Adipocyte (in vitro differentiated cells): ENCODE results near the gene VIT.

Experiments
- DNase-seq: peaks from one replicate; pipeline ENCODE4 v3.0.0-alpha.2; 2015; ENCODE audit warnings: low read depth
- H3K27me3 ChIP-seq: replicated peaks from 2 replicates; pipeline ENCODE4 v1.7.0; 2013; ENCODE audit warnings: mild to moderate bottlenecking, low read length, moderate library complexity; ENCODE audit not compliant: control insufficient read depth, insufficient read depth
- H3K36me3 ChIP-seq: 2 replicates; pipeline ENCODE4 v1.7.0; 2013; ENCODE audit warnings: low read length, mild to moderate bottlenecking, moderate library complexity; ENCODE audit not compliant: control insufficient read depth, insufficient read depth, severe bottlenecking
- H3K4me1 ChIP-seq: 2 replicates; pipeline ENCODE4 v1.7.0; 2013; ENCODE audit warnings: mild to moderate bottlenecking, low read length, moderate library complexity; ENCODE audit not compliant: control insufficient read depth, insufficient read depth
- H3K4me3 ChIP-seq: 2 replicates; pipeline ENCODE4 v1.7.0; 2013; ENCODE audit warnings: mild to moderate bottlenecking, low read length, moderate library complexity
- H3K9ac ChIP-seq: 2 replicates; pipeline ENCODE4 v1.7.0; 2013; ENCODE audit warnings: mild to moderate bottlenecking, low read length, moderate library complexity
- H3K9me3 ChIP-seq: 2 replicates; pipeline ENCODE4 v1.7.0; 2013; ENCODE audit warnings: mild to moderate bottlenecking, low read length, moderate library complexity; ENCODE audit not compliant: control insufficient read depth

Gene VIT

GRCh38 chr2:36663295-36663694 lies 33.2 kb upstream of the VIT start:
- no peak for DNase-seq
- peaks cover 5% of the 10 kb centered on the region for H3K4me1 ChIP-seq
- H3K27me3 ChIP-seq, result no peaks in the 10 kb centered on the region
- H3K9ac ChIP-seq, result no peak overlapping the region
- no peak overlapping the region for H3K4me3 ChIP-seq
- H3K9me3 ChIP-seq, result no peaks in the 10 kb centered on the region
- no peaks in the 10 kb centered on the region for H3K36me3 ChIP-seq

- H3K36me3 ChIP-seq, result no peaks in the 10 kb centered on the region
- no peak overlapping the region for H3K4me3 ChIP-seq
- H3K9me3 ChIP-seq, result no peaks in the 10 kb centered on the region
- DNase-seq, result peak; percentile 93
- peaks cover 5% of the 10 kb centered on the region for H3K4me1 ChIP-seq
- no peaks in the 10 kb centered on the region for H3K27me3 ChIP-seq
- peak overlapping the region; percentile 48 for H3K9ac ChIP-seq
These were observed 32.4 kb upstream of the VIT start for GRCh38 chr2:36663851-36664695.

- Histone ChIP-seq H3K36me3 (no peaks in the 10 kb centered on the region), H3K4me1 (peaks cover 5% of the 10 kb centered on the region), H3K4me3 (no peak overlapping the region), H3K9me3 (no peaks in the 10 kb centered on the region), H3K9ac (no peak overlapping the region), H3K27me3 (no peaks in the 10 kb centered on the region)
- no peak for DNase-seq
These were observed 31.8 kb upstream of the VIT start for GRCh38 chr2:36664696-36665076.

GRCh38 chr2:36667931-36668330 lies 28.6 kb upstream of the VIT start:
- Histone ChIP-seq H3K4me1 (peaks cover 12% of the 10 kb centered on the region), H3K36me3 (no peaks in the 10 kb centered on the region), H3K9ac (no peak overlapping the region), H3K27me3 (no peaks in the 10 kb centered on the region), H3K9me3 (no peaks in the 10 kb centered on the region), H3K4me3 (no peak overlapping the region)
- DNase-seq, result no peak

- Histone ChIP-seq H3K27me3 (no peaks in the 10 kb centered on the region), H3K36me3 (no peaks in the 10 kb centered on the region), H3K4me1 (peaks cover 7% of the 10 kb centered on the region), H3K9me3 (no peaks in the 10 kb centered on the region), H3K4me3 (no peak overlapping the region), H3K9ac (no peak overlapping the region)
- DNase-seq, result no peak
These were observed 25.5 kb upstream of the VIT start for GRCh38 chr2:36670881-36671595.

- no peaks in the 10 kb centered on the region for H3K36me3 ChIP-seq
- no peak overlapping the region for H3K9ac ChIP-seq
- H3K9me3 ChIP-seq, result no peaks in the 10 kb centered on the region
- H3K27me3 ChIP-seq, result no peaks in the 10 kb centered on the region
- no peak overlapping the region for H3K4me3 ChIP-seq
- peaks cover 7% of the 10 kb centered on the region for H3K4me1 ChIP-seq
- DNase-seq, result no peak
These were observed 24.8 kb upstream of the VIT start for GRCh38 chr2:36671731-36672130.

GRCh38 chr2:36672199-36672598 lies 24.3 kb upstream of the VIT start:
- Histone ChIP-seq H3K27me3 (no peaks in the 10 kb centered on the region), H3K9ac (no peak overlapping the region), H3K4me3 (no peak overlapping the region), H3K4me1 (peaks cover 7% of the 10 kb centered on the region), H3K36me3 (no peaks in the 10 kb centered on the region), H3K9me3 (no peaks in the 10 kb centered on the region)
- peak; percentile 74 for DNase-seq

- Histone ChIP-seq H3K4me3 (no peak overlapping the region), H3K9ac (no peak overlapping the region), H3K36me3 (no peaks in the 10 kb centered on the region), H3K4me1 (peaks cover 5% of the 10 kb centered on the region), H3K27me3 (no peaks in the 10 kb centered on the region), H3K9me3 (peaks cover 7% of the 10 kb centered on the region)
- no peak for DNase-seq
These were observed 20.8 kb upstream of the VIT start for GRCh38 chr2:36675579-36676282.

- Histone ChIP-seq H3K27me3 (no peaks in the 10 kb centered on the region), H3K4me1 (no peaks in the 10 kb centered on the region), H3K9ac (no peak overlapping the region), H3K36me3 (no peaks in the 10 kb centered on the region), H3K9me3 (peaks cover 7% of the 10 kb centered on the region), H3K4me3 (no peak overlapping the region)
- DNase-seq, result no peak
These were observed 20.1 kb upstream of the VIT start for GRCh38 chr2:36676364-36676763.

- Histone ChIP-seq H3K4me3 (no peak overlapping the region), H3K9ac (no peak overlapping the region), H3K36me3 (no peaks in the 10 kb centered on the region), H3K4me1 (no peaks in the 10 kb centered on the region), H3K27me3 (no peaks in the 10 kb centered on the region), H3K9me3 (peaks cover 7% of the 10 kb centered on the region)
- DNase-seq, result no peak
These were observed 19.1 kb upstream of the VIT start for GRCh38 chr2:36677386-36677785.

GRCh38 chr2:36677996-36678605 lies 18.4 kb upstream of the VIT start:
- Histone ChIP-seq H3K9ac (no peak overlapping the region), H3K4me3 (no peak overlapping the region), H3K4me1 (no peaks in the 10 kb centered on the region), H3K9me3 (peaks cover 7% of the 10 kb centered on the region), H3K36me3 (no peaks in the 10 kb centered on the region), H3K27me3 (no peaks in the 10 kb centered on the region)
- DNase-seq, result peak; percentile 14
